Fibroblast of lung (primary cell): Measurements from ENCODE around the gene LIPM. TPM values are rescaled to one million over a fixed set of nuclear protein-coding genes. Genes with fewer than 3 reads are reported as not detected.

Experiments
- DNase-seq, 2 donors: peaks; one replicate each; pipeline versions ENCODE4 v3.0.0 to v3.0.0-alpha.2; 2010; ENCODE audit warnings: low read depth in 2 of 2
- H2AFZ ChIP-seq: 2 replicates; pipeline ENCODE4 v1.5.1; 2012; ENCODE audit warnings: low read length, control low read depth, inconsistent platforms
- H3K27ac ChIP-seq: 2 replicates; pipeline ENCODE4 v1.5.1; 2011; ENCODE audit warnings: low read length, control low read depth; ENCODE audit not compliant: insufficient read depth
- H3K27me3 ChIP-seq: 2 replicates; pipeline ENCODE4 v1.5.1; 2011; ENCODE audit warnings: mild to moderate bottlenecking, low read length; ENCODE audit not compliant: control insufficient read depth, insufficient read depth
- H3K36me3 ChIP-seq: 2 replicates; pipeline ENCODE4 v1.5.1; 2011; ENCODE audit warnings: low read length; ENCODE audit not compliant: control insufficient read depth, insufficient read depth
- H3K4me1 ChIP-seq: 2 replicates; pipeline ENCODE4 v1.5.1; 2011; ENCODE audit warnings: low read length; ENCODE audit not compliant: control insufficient read depth, insufficient read depth; ENCODE audit errors: extremely low read depth
- H3K4me2 ChIP-seq: 2 replicates; pipeline ENCODE4 v1.5.1; 2011; ENCODE audit warnings: low read length, control low read depth; ENCODE audit not compliant: insufficient read depth; ENCODE audit errors: extremely low read depth
- H3K4me3 ChIP-seq, 4 experiments: fragments of 200-600 bp in 1 of 4; sonication (generic) in 1 of 4; replicated peaks in 1 of 4; 2 replicates each; pipeline ENCODE4 v1.5.1; 2011 to 2016; ENCODE audit warnings: low read length in 4 of 4, low read depth in 3 of 4, mild to moderate bottlenecking in 3 of 4, control low read depth in 2 of 4, inconsistent platforms in 1 of 4, mixed read lengths in 1 of 4; ENCODE audit not compliant: insufficient read depth in 1 of 4; ENCODE audit errors: control extremely low read depth in 1 of 4
- H3K79me2 ChIP-seq: 2 replicates; pipeline ENCODE4 v1.5.1; 2012; ENCODE audit warnings: mild to moderate bottlenecking, low read length, inconsistent platforms; ENCODE audit not compliant: control insufficient read depth, insufficient read depth
- H3K9ac ChIP-seq: 2 replicates; pipeline ENCODE4 v1.5.1; 2011; ENCODE audit warnings: mild to moderate bottlenecking, low read length, control low read depth; ENCODE audit not compliant: insufficient read depth
- H3K9me3 ChIP-seq: 2 replicates; pipeline ENCODE4 v1.5.1; 2012; ENCODE audit warnings: low read depth, low read length; ENCODE audit not compliant: control insufficient read depth, insufficient read depth
- H4K20me1 ChIP-seq: 2 replicates; pipeline ENCODE4 v1.5.1; 2011; ENCODE audit warnings: low read length; ENCODE audit not compliant: control insufficient read depth, insufficient read depth; ENCODE audit errors: extremely low read depth
- CTCF ChIP-seq, 2 donors: IDR thresholded peaks in 1 of 2; conservative IDR thresholded peaks in 1 of 2; 1 replicate in 1 of 2; 2 replicates in 1 of 2; pipeline ENCODE4 v1.5.1; 2011 to 2012; ENCODE audit warnings: low read length in 2 of 2, control low read depth in 1 of 2, inconsistent platforms in 1 of 2, low read depth in 1 of 2, mild to moderate bottlenecking in 1 of 2
- EZH2 ChIP-seq: IDR thresholded peaks from 2 replicates; pipeline ENCODE4 v1.5.1; 2012; ENCODE audit warnings: low read length, control low read depth, mild to moderate bottlenecking; ENCODE audit errors: missing control alignments
- polyA plus RNA-seq, 2 donors: library from polyadenylated mRNA; depleted of rRNA in 1 of 2; stranded (reverse) in 1 of 2; unstranded in 1 of 2; fragments of >200 nt; gene quantifications; 2 replicates each; pipeline ENCODE4 v1.2.1, GENCODE V29; 2011 to 2012; ENCODE audit warnings: missing spikeins in 1 of 2
- total RNA-seq: library from RNA; depleted of rRNA; stranded (reverse); fragments of >200 nt; gene quantifications from 2 replicates; pipeline ENCODE4 v1.2.1, GENCODE V29; 2014

Gene LIPM
- total and polyA plus RNA-seq, 2 donors (not counting 1 experiment from before 2014, with no cell fraction given) = not detected

GRCh38 chr10:88853155-88853881 lies 50.8 kb downstream of the LIPM start:
- no peak for DNase-seq
- Histone ChIP-seq H3K4me3 (no peak overlapping the region), H3K9me3 (no peaks in the 10 kb centered on the region), H3K4me1 (peaks cover 2% of the 10 kb centered on the region), H4K20me1 (no peaks in the 10 kb centered on the region), H3K9ac (no peak overlapping the region), H3K27me3 (no peaks in the 10 kb centered on the region), H3K27ac (no peak overlapping the region), H3K4me2 (no peak overlapping the region), H3K79me2 (no peaks in the 10 kb centered on the region), H3K36me3 (no peaks in the 10 kb centered on the region), H2AFZ (no peak overlapping the region)
- no peak for TF ChIP-seq EZH2
- no peak for TF ChIP-seq CTCF (conservative IDR thresholded peaks at IDR 0.05 in 1 of 2, IDR thresholded peaks at IDR 0.05 in 1 of 2; ENCODE audit: low read depth in 1 of 2, low read length in 2 of 2)

GRCh38 chr10:88854684-88855083 lies 52.2 kb downstream of the LIPM start:
- no peaks in the 10 kb centered on the region for H3K9me3 ChIP-seq
- no peaks in the 10 kb centered on the region for H3K79me2 ChIP-seq
- no peaks in the 10 kb centered on the region for H3K4me1 ChIP-seq
- no peaks in the 10 kb centered on the region for H3K36me3 ChIP-seq
- TF ChIP-seq EZH2 (no peak), CTCF (conservative IDR thresholded peaks at IDR 0.05 in 1 of 2, IDR thresholded peaks at IDR 0.05 in 1 of 2; ENCODE audit: low read depth in 1 of 2, low read length in 2 of 2) (no peak)
- H3K4me2 ChIP-seq = no peak overlapping the region
- no peak overlapping the region for H2AFZ ChIP-seq
- no peak overlapping the region for H3K4me3 ChIP-seq
- H3K27me3 ChIP-seq = no peaks in the 10 kb centered on the region
- H4K20me1 ChIP-seq = no peaks in the 10 kb centered on the region
- no peak overlapping the region for H3K27ac ChIP-seq
- DNase-seq = no peak
- H3K9ac ChIP-seq = no peak overlapping the region

DNA sequence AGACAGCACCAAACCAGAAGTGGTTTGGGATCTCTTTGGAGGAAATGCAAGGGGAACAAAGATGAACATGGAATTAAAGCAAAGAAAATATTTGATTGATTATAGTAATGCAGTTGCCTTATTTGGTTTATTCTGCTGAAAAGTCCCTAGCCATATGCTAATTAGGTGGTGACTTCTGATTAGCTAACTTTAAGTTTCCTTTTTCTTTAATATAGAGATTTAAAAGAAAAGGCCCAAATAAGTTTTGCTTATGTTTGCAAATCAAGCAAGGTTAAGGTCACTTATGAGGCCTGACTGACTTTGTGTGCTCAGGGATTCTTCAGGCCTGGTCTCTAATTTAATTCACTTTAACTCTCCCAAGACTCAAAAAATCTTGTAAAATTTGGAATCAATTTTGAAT lies 55.3 kb downstream of the LIPM start:
- Histone ChIP-seq H3K4me3 (no peak overlapping the region), H3K9me3 (no peaks in the 10 kb centered on the region), H3K9ac (no peak overlapping the region), H3K79me2 (no peaks in the 10 kb centered on the region), H3K4me1 (no peaks in the 10 kb centered on the region), H3K27me3 (no peaks in the 10 kb centered on the region), H2AFZ (no peak overlapping the region), H3K36me3 (no peaks in the 10 kb centered on the region), H3K4me2 (no peak overlapping the region), H4K20me1 (no peaks in the 10 kb centered on the region), H3K27ac (no peak overlapping the region)
- DNase-seq = no peak
- TF ChIP-seq CTCF (conservative IDR thresholded peaks at IDR 0.05 in 1 of 2, IDR thresholded peaks at IDR 0.05 in 1 of 2; ENCODE audit: low read depth in 1 of 2, low read length in 2 of 2) (no peak), EZH2 (no peak)
